ENCODE data around the gene ZNF83.
"Not testable (repeated sequence)": the region's sequence is repeated elsewhere in the genome, so short reads cannot be mapped to it uniquely, and the experiment has no call there.

The ZNF83 gene

GRCh38 chr19:52584736-52585440, 53.3 kb downstream of the ZNF83 start:
- TF ChIP-seq CTCF (IDR thresholded peaks at IDR 0.05; ENCODE audit: insufficient read depth, low read length, poor library complexity, severe bottlenecking): no peak
- Histone ChIP-seq H3K36me3 (ENCODE audit: control insufficient read depth, insufficient read depth, low read length) (peaks cover 3% of the 10 kb centered on the region), H3K4me3 (replicated peaks; ENCODE audit: low read depth, low read length) (no peak overlapping the region), H3K27me3 (replicated peaks; ENCODE audit: control insufficient read depth, insufficient read depth, low read length) (no peaks in the 10 kb centered on the region)
- no peak for DNase-seq (ENCODE audit: extremely low read depth, insufficient read length)

GRCh38 chr19:52570000-52570861, 67.9 kb downstream of the ZNF83 start, which contains the start of gene ZNF701:
TSS of gene ZNF701 (plus strand) at chr19:52570287. CDS start at chr19:52574148, 3,861 bp downstream.
- no peak for TF ChIP-seq CTCF (IDR thresholded peaks at IDR 0.05; ENCODE audit: insufficient read depth, low read length, poor library complexity, severe bottlenecking)
- Histone ChIP-seq H3K4me3 (replicated peaks; ENCODE audit: low read depth, low read length) (peak within 1 kb of the TSS; percentile 78), H3K27me3 (replicated peaks; ENCODE audit: control insufficient read depth, insufficient read depth, low read length) (no peaks in the 10 kb centered on the region), H3K36me3 (ENCODE audit: control insufficient read depth, insufficient read depth, low read length) (peaks cover 2% of the 10 kb centered on the region)
- DNase-seq (ENCODE audit: extremely low read depth, insufficient read length): peak; percentile 92

- H3K36me3 ChIP-seq (ENCODE audit: control insufficient read depth, insufficient read depth, low read length); H3K27me3 ChIP-seq (replicated peaks; ENCODE audit: control insufficient read depth, insufficient read depth, low read length); DNase-seq (ENCODE audit: extremely low read depth, insufficient read length): not testable (repeated sequence)
- peak overlapping the region; percentile 78 for H3K4me3 ChIP-seq (replicated peaks; ENCODE audit: low read depth, low read length)
Measured at GRCh38 chr19:52569638-52569999, 68.5 kb downstream of the ZNF83 start.

GRCh38 chr19:52567921-52568320, 70.2 kb downstream of the ZNF83 start:
- no peak overlapping the region for H3K4me3 ChIP-seq (replicated peaks; ENCODE audit: low read depth, low read length)
- H3K36me3 ChIP-seq (ENCODE audit: control insufficient read depth, insufficient read depth, low read length): peaks cover 2% of the 10 kb centered on the region; the same call in 1 of the 2 replicates
- no peak for DNase-seq (ENCODE audit: extremely low read depth, insufficient read length)
- H3K27me3 ChIP-seq (replicated peaks; ENCODE audit: control insufficient read depth, insufficient read depth, low read length): no peaks in the 10 kb centered on the region
- TF ChIP-seq CTCF (IDR thresholded peaks at IDR 0.05; ENCODE audit: insufficient read depth, low read length, poor library complexity, severe bottlenecking): no peak

- no peak for DNase-seq (ENCODE audit: extremely low read depth, insufficient read length)
- H3K36me3 ChIP-seq (ENCODE audit: control insufficient read depth, insufficient read depth, low read length): no peaks in the 10 kb centered on the region
- no peak overlapping the region for H3K4me3 ChIP-seq (replicated peaks; ENCODE audit: low read depth, low read length)
- TF ChIP-seq CTCF (IDR thresholded peaks at IDR 0.05; ENCODE audit: insufficient read depth, low read length, poor library complexity, severe bottlenecking): no peak
- no peaks in the 10 kb centered on the region for H3K27me3 ChIP-seq (replicated peaks; ENCODE audit: control insufficient read depth, insufficient read depth, low read length)
Measured at GRCh38 chr19:52566588-52566987, 71.6 kb downstream of the ZNF83 start.

- DNase-seq (ENCODE audit: extremely low read depth, insufficient read length): no peak
- no peak for TF ChIP-seq CTCF (IDR thresholded peaks at IDR 0.05; ENCODE audit: insufficient read depth, low read length, poor library complexity, severe bottlenecking)
- Histone ChIP-seq H3K4me3 (replicated peaks; ENCODE audit: low read depth, low read length) (no peak overlapping the region), H3K27me3 (replicated peaks; ENCODE audit: control insufficient read depth, insufficient read depth, low read length) (no peaks in the 10 kb centered on the region), H3K36me3 (ENCODE audit: control insufficient read depth, insufficient read depth, low read length) (no peaks in the 10 kb centered on the region)
Measured at GRCh38 chr19:52566121-52566520, 72.0 kb downstream of the ZNF83 start.

Measured in GM06990 (cell line).